HG03558 (cell line): ENCODE measurements around the gene VASP.

Experiments
- ATAC-seq: cut with Tn5 transposase; IDR thresholded peaks from one replicate; pipeline ENCODE4 v1.9.1; 2021; ENCODE audit warnings: moderate number of reproducible peaks; ENCODE audit not compliant: unreplicated experiment; ENCODE audit errors: extremely low read depth

Gene VASP

GRCh38 chr19:45473367-45473681 lies 34.0 kb upstream of the VASP start:
- ATAC-seq, result no peak

- ATAC-seq, result no peak
Measured at GRCh38 chr19:45473682-45474605, 33.3 kb upstream of the VASP start.

GRCh38 chr19:45474606-45475521 lies 32.4 kb upstream of the VASP start:
- ATAC-seq, result no peak

GRCh38 chr19:45475537-45476291 lies 31.6 kb upstream of the VASP start:
- ATAC-seq, result no peak

- no peak for ATAC-seq
Measured at GRCh38 chr19:45476304-45476703, 31.0 kb upstream of the VASP start.

- ATAC-seq, result no peak
Measured at GRCh38 chr19:45477186-45477585, 30.1 kb upstream of the VASP start.

- no peak for ATAC-seq
Measured at GRCh38 chr19:45477713-45478453, 29.4 kb upstream of the VASP start.

GRCh38 chr19:45478454-45479238 lies 28.6 kb upstream of the VASP start:
- peak; percentile 37 for ATAC-seq

GRCh38 chr19:45483033-45483432 lies 24.2 kb upstream of the VASP start:
- ATAC-seq, result no peak

- no peak for ATAC-seq
Measured at GRCh38 chr19:45484273-45484945, 22.9 kb upstream of the VASP start.

GRCh38 chr19:45485305-45486077 lies 21.8 kb upstream of the VASP start:
- ATAC-seq, result no peak

GRCh38 chr19:45488708-45489107 lies 18.6 kb upstream of the VASP start:
- ATAC-seq, result no peak

GRCh38 chr19:45489216-45489855 lies 17.9 kb upstream of the VASP start:
- no peak for ATAC-seq

GRCh38 chr19:45492137-45492626 lies 15.1 kb upstream of the VASP start:
- ATAC-seq, result no peak

GRCh38 chr19:45492627-45493470 lies 14.4 kb upstream of the VASP start:
- no peak for ATAC-seq

GRCh38 chr19:45494261-45494916 lies 12.9 kb upstream of the VASP start:
- no peak for ATAC-seq
